ENCODE measurements around the gene CTBP1.
A peak's percentile ranks its signal among the peaks of the same experiment; 100 is the strongest.

The CTBP1 gene

DNA sequence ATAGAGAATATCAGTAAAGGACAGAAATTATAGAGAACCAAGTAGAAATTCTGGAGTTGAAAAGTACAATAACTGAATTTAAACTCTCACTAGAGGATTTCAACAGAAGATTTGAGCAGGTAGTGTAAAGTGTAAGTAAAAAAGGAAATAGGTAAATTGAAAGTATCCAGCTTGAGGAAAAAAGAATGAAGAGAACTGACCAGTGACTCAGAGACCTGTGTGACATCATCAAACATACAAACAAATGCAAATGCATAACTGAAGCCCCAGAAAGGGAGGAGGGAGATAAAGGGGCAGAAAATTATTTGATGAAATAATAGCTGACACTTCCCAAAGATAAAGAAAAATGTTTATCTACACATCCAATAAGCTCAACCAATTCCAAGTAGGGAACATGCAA is 68.3 kb downstream of the CTBP1 start:
- no peak for FAIRE-seq
- TF ChIP-seq POLR2A (IDR thresholded peaks at IDR 0.05; ENCODE audit: low read depth, low read length) (no peak), PAX5 (IDR thresholded peaks at IDR 0.05; ENCODE audit: insufficient read depth, low read length, severe bottlenecking) (no peak), TAF1 (IDR thresholded peaks at IDR 0.05; ENCODE audit: low read depth, low read length) (no peak), POLR2AphosphoS5 (IDR thresholded peaks at IDR 0.05; ENCODE audit: low read depth, low read length) (no peak), SPI1 (IDR thresholded peaks at IDR 0.05; ENCODE audit: low read depth, low read length) (no peak), POU2F2 (IDR thresholded peaks at IDR 0.05; ENCODE audit: low read depth, low read length) (no peak)
- no peak for DNase-seq (ENCODE audit: insufficient read length, low spot score)

DNA sequence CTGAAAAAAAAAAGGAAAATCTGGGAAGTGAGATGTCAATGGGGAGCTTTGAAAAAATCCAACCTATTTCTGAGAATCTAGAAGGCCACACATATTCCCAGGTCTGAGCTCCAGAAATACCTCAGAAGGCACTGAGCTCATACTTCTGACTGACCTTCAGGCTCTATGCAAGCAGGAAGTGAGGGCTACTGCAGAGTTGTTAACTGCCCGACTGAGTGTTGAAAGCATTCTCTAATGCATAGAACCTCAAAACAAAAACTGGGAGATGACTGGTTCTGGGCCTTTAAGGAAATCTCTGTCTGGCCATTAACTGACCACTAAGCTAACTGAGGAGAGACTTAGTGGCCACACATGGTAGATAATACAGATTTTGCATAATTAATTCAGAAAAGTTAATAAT is 69.0 kb downstream of the CTBP1 start:
- DNase-seq (ENCODE audit: insufficient read length, low spot score): no peak
- no peak for FAIRE-seq
- no peak for TF ChIP-seq POU2F2 (IDR thresholded peaks at IDR 0.05; ENCODE audit: low read depth, low read length)
- no peak for TF ChIP-seq PAX5 (IDR thresholded peaks at IDR 0.05; ENCODE audit: insufficient read depth, low read length, severe bottlenecking)
- TF ChIP-seq SPI1 (IDR thresholded peaks at IDR 0.05; ENCODE audit: low read depth, low read length): no peak
- TF ChIP-seq POLR2AphosphoS5 (IDR thresholded peaks at IDR 0.05; ENCODE audit: low read depth, low read length): no peak
- no peak for TF ChIP-seq TAF1 (IDR thresholded peaks at IDR 0.05; ENCODE audit: low read depth, low read length)
- TF ChIP-seq POLR2A (IDR thresholded peaks at IDR 0.05; ENCODE audit: low read depth, low read length): no peak

DNA sequence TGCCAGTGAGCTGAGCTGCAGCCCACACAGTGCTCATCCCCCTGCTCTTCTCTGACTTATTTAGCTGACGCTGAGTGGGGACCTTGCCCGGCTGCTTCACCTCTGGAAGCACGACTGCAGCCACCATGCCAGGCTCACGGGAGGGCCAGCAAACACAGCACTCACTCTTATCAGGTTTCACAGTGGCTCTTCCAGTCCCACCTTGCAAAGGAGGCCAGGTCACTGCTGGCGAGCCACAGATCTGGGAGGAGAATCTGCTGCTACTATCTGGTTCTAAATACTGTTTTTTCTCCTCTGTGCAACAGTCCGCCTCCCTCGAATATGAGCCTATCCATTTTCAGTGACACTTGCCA is 69.9 kb downstream of the CTBP1 start:
- FAIRE-seq: no peak

DNA sequence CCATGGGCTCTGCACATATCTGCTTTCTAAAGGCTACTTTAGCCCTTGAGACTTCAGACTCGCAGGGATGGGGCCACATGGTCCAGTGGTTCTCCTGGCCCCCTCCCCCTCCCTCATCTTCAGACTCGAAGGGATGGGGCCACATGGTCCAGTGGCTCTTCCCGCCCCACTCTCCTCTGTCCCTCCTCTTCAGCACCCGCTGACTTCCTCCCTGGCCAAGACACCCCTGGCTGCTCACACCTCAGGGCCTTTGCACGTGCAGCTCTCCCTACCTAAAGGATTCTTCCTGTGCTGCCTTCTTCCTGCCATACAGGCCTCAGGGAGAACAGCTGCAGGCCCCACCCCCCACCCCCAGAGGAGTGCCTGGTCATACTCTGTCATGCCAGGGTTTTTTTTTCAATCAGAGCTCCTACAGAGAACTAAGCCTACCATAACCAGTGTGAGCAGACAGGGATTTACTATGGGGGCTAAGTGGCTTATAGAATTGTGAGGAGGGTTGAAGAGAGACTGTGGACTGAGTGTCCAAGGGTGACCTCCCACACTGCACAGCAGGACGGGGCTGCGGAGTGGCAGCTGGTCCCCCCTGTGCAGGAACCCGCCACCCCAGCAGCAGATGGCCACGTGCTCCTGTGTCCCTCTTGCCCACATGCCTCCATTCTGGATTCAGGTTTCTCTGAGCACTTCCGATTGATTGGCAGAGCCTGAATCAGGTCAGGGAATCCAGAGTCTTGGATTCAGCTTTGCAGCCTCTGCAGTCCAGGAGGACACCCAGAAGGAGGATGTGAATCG is 70.4 kb downstream of the CTBP1 start:
- TF ChIP-seq POLR2AphosphoS5 (IDR thresholded peaks at IDR 0.05; ENCODE audit: low read depth, low read length) (no peak), POU2F2 (IDR thresholded peaks at IDR 0.05; ENCODE audit: low read depth, low read length) (no peak), SPI1 (IDR thresholded peaks at IDR 0.05; ENCODE audit: low read depth, low read length) (no peak), PAX5 (IDR thresholded peaks at IDR 0.05; ENCODE audit: insufficient read depth, low read length, severe bottlenecking) (no peak), POLR2A (IDR thresholded peaks at IDR 0.05; ENCODE audit: low read depth, low read length) (no peak), TAF1 (IDR thresholded peaks at IDR 0.05; ENCODE audit: low read depth, low read length) (no peak)
- FAIRE-seq (no peak), DNase-seq (ENCODE audit: insufficient read length, low spot score) (no peak)

More for the DNA sequence above, 69.9 kb downstream of the CTBP1 start:
- TF ChIP-seq POU2F2 (IDR thresholded peaks at IDR 0.05; ENCODE audit: low read depth, low read length) (no peak), SPI1 (IDR thresholded peaks at IDR 0.05; ENCODE audit: low read depth, low read length) (no peak), POLR2AphosphoS5 (IDR thresholded peaks at IDR 0.05; ENCODE audit: low read depth, low read length) (no peak), POLR2A (IDR thresholded peaks at IDR 0.05; ENCODE audit: low read depth, low read length) (no peak), TAF1 (IDR thresholded peaks at IDR 0.05; ENCODE audit: low read depth, low read length) (no peak), PAX5 (IDR thresholded peaks at IDR 0.05; ENCODE audit: insufficient read depth, low read length, severe bottlenecking) (no peak)
- DNase-seq (ENCODE audit: insufficient read length, low spot score): no peak

DNA sequence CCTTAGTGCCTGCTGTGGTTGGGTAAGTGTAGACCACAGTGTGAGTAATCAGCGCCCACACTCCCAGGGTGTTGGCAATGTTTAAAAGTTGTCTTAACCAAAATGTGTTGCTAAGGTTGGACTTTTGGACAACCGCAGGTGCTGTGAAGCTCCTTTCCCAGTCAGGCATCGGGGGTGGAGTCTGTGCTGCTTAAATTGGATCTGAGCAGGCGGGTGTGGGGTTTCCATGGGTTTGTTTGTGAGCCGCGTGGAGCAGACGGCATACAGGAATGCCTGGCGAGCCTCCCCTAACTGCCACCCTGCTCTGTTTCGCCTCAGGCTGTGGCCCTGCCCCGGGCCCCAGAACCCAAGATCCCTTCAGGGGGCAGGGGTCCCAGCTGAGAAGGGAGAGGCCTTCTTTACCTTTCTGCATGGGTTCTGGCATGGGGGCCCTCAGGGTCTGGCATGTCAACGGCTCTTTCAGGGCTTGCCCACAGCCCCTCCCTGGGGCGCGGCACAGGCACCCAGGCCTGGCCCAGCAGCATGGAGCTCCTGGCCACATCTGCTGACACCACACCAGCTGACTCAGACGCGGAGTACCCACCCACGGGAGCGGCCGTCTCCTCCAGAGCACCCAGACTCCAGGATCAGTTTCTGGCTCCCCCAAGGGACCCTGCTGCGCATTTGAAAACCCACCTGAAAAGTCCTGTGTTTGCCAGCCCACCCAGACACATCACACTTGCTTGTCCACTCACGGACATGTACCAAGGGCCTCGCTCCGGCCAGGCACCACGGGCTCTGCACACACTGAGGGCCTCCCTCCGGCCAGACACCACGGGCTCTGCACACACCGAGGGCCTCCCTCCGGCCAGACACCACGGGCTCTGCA is 71.4 kb downstream of the CTBP1 start:
- FAIRE-seq: no peak
- TF ChIP-seq POLR2A (IDR thresholded peaks at IDR 0.05; ENCODE audit: low read depth, low read length) (no peak), TAF1 (IDR thresholded peaks at IDR 0.05; ENCODE audit: low read depth, low read length) (no peak), POU2F2 (IDR thresholded peaks at IDR 0.05; ENCODE audit: low read depth, low read length) (no peak), POLR2AphosphoS5 (IDR thresholded peaks at IDR 0.05; ENCODE audit: low read depth, low read length) (no peak), PAX5 (IDR thresholded peaks at IDR 0.05; ENCODE audit: insufficient read depth, low read length, severe bottlenecking) (no peak), SPI1 (IDR thresholded peaks at IDR 0.05; ENCODE audit: low read depth, low read length) (no peak)

DNA sequence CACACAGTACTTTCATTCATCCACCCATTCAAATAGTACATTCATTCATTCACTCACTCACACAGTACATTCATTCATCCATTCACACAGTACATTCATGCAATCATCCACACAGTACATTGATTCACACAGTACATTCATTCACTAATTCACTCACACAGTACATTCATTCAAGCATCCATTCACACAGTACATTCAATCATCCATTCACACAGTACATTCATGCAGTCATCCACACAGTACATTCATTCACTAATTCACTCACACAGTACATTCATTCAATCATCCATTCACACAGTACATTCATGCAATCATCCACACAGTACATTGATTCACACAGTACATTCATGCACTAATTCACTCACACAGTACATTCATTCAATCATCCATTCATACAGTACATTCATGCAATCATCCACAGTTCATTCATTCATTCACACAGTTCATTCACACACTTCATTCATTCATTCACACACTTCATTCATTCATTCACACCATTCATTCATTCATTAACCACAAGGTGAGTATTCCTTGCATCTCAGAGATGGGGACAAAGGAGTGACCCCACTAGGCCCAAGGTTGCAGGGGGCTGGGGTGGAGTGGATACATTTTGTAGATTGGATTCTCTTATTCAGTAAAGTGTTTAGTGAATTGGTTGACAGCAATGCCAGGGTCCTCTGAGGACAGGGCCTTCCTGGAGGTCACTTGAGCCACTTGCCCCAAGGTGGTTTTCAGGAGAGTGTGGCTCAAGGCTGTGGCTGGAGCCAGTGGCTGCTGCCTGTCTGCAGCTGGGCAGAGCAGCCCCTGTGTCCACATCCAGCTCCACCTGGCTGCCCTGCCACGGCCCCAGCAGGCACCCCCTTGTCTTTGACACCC is 72.3 kb downstream of the CTBP1 start:
- DNase-seq (ENCODE audit: insufficient read length, low spot score): no peak
- FAIRE-seq: peak; percentile 92
- TF ChIP-seq POLR2A (IDR thresholded peaks at IDR 0.05; ENCODE audit: low read depth, low read length) (no peak), SPI1 (IDR thresholded peaks at IDR 0.05; ENCODE audit: low read depth, low read length) (no peak), POLR2AphosphoS5 (IDR thresholded peaks at IDR 0.05; ENCODE audit: low read depth, low read length) (no peak)

More for the DNA sequence above, 71.4 kb downstream of the CTBP1 start:
- no peak for DNase-seq (ENCODE audit: insufficient read length, low spot score)

DNA sequence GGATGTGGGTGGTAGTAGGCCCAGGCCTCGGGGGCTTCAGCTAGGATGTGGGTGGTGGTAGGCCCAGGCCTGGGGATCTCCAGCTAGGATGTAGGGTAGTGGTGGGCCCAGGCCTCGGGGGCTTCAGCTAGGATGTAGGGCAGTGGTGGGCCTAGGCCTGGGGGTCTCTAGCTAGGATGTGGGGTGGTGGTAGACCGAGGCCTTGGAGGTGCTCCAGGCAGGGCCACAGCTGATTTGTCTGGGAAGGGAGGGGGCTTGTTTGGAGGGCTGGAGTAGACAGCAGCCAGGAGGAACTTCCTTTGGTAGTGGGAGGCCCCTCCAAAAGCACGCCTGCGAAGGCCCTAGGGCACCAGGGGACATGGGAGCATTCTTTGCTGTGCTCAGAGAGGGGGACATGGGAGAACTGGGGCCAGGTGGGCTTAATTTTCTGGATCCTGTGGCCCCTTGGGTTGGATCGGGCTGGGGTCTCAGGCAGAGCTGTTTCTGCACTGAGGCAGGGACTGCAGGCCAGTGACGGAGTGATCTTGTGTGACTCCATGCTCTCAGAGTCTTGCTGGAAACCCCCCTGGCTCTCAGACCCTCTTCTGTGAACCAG is 73.2 kb downstream of the CTBP1 start:
- no peak for FAIRE-seq

DNA sequence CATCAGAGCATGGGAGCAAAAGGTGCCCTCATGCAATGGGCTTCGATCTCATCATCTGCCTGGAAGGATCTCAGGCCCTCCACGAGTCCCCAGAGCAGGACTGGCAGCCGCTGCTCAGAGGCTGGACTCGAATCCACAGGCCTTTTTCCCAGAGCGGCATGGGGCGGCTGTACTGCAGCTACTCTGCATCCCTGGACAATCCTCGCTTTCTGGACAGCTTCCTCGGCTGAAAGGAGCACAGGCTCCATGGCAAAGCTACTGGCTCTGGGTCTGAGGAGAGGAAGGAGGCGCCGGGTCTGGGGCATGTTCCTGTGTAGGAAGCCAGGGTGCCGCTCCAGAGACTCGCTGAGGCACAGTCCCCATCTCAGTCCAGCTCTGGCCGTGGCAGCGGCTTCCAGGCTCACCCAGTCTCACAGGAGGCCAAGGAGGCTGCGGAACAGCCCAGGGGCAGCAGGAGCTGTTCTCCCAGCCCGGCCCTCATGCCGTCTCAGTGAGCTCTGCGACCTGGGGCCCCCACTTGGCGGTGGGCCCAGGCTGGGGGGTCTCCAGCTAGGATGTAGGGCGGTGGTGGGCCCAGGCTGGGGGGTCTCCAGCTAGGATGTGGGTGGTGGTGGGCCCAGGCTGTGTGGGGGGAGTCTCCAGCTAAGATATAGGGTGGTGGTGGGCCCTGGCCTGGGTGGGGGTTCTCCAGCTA is 73.8 kb downstream of the CTBP1 start:
- TF ChIP-seq POU2F2 (IDR thresholded peaks at IDR 0.05; ENCODE audit: low read depth, low read length) (no peak), POLR2AphosphoS5 (IDR thresholded peaks at IDR 0.05; ENCODE audit: low read depth, low read length) (no peak), POLR2A (IDR thresholded peaks at IDR 0.05; ENCODE audit: low read depth, low read length) (no peak), PAX5 (IDR thresholded peaks at IDR 0.05; ENCODE audit: insufficient read depth, low read length, severe bottlenecking) (no peak), TAF1 (IDR thresholded peaks at IDR 0.05; ENCODE audit: low read depth, low read length) (no peak), SPI1 (IDR thresholded peaks at IDR 0.05; ENCODE audit: low read depth, low read length) (no peak)
- no peak for FAIRE-seq

More for the DNA sequence above, 73.2 kb downstream of the CTBP1 start:
- TF ChIP-seq SPI1 (IDR thresholded peaks at IDR 0.05; ENCODE audit: low read depth, low read length) (no peak), POLR2AphosphoS5 (IDR thresholded peaks at IDR 0.05; ENCODE audit: low read depth, low read length) (no peak), POU2F2 (IDR thresholded peaks at IDR 0.05; ENCODE audit: low read depth, low read length) (no peak), TAF1 (IDR thresholded peaks at IDR 0.05; ENCODE audit: low read depth, low read length) (no peak)
- DNase-seq (ENCODE audit: insufficient read length, low spot score): no peak

More for the DNA sequence above, 73.8 kb downstream of the CTBP1 start:
- no peak for DNase-seq (ENCODE audit: insufficient read length, low spot score)

Measured in GM12891 (cell line).